ENCODE measurements around the gene MATN3.

Gene MATN3

GRCh38 chr2:20035955-20036666, 23.6 kb upstream of the MATN3 start:
- DNase-seq (ENCODE audit: low read depth), result no peak

- DNase-seq (ENCODE audit: low read depth), result no peak
These were observed 22.4 kb upstream of the MATN3 start for GRCh38 chr2:20034821-20035220.

DNA sequence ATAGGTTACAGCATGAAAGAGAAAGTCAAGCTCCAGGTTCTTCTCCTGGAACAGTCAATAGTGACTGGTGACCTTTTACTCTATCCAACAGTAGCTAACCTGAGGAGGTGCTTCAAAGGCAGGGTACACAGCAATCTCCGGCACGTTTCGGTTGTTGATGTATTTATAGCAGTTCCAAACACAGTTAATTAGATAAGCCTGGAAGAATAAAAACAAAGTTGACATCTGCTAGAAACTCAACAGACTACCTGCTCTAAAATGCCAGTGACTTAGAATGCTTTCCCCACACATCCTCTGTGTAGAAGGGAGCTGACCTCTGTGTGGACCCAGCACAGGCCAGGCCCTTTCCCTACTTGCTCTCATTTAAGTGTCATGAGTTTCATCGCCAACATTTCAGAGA, 21.8 kb upstream of the MATN3 start:
- no peak for DNase-seq (ENCODE audit: low read depth)

- DNase-seq (ENCODE audit: low read depth), result no peak
These were observed 20.9 kb upstream of the MATN3 start for GRCh38 chr2:20033322-20033721.

DNA sequence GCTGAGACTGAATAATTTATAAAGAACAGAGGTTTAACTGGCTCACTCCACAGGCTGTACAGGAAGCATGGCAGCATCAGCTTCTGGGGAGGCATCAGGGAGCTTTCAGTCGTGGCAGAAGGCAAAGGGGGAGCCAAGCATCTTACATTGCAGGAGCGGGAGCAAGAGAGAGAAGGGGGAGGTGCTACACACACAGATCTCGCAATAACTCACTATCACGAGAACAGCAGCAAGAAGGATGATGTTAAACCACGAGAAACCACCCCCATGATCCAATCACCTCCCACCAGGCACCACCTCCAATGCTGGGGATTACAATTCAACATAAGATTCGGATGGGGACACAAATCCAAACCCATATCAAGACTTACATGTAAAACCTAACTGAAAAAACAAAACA, 17.8 kb upstream of the MATN3 start:
- no peak for DNase-seq (ENCODE audit: low read depth)

DNA sequence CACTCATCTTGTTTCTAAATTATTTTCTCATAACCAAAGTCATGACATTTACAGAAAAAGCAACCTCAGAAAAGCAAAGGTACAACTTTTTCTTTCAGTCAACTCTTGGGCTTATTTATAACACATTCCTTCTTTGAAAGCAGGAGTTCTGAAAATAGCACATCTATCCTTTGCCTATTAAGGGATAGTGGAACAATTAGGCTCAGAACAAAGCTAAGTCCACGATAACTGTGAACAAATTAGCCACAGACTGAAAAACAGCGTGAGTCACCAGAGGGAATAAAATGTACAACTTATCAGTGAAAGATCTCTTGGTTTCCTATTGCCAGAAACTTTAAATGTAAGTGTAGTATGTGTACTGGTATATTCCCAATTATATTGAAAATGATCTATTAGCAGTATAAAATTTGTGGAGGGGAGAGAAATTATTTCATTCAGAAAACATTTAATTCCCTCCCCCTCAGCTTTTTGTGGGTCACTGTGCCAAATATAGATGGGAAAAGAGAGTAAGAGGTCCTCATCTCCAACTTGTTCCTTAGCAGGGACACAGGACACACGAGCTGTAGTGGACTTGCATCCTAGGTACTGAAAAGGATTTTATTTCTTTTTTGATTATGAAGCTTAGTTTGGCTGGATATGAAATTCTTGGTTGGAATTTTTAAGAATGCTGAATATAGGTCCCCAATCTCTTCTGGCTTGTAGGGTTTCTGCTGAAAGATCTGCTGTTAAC, 15.4 kb upstream of the MATN3 start:
- DNase-seq (ENCODE audit: low read depth), result no peak

- no peak for DNase-seq (ENCODE audit: low read depth)
These were observed 14.8 kb upstream of the MATN3 start for GRCh38 chr2:20027260-20027677.

DNA sequence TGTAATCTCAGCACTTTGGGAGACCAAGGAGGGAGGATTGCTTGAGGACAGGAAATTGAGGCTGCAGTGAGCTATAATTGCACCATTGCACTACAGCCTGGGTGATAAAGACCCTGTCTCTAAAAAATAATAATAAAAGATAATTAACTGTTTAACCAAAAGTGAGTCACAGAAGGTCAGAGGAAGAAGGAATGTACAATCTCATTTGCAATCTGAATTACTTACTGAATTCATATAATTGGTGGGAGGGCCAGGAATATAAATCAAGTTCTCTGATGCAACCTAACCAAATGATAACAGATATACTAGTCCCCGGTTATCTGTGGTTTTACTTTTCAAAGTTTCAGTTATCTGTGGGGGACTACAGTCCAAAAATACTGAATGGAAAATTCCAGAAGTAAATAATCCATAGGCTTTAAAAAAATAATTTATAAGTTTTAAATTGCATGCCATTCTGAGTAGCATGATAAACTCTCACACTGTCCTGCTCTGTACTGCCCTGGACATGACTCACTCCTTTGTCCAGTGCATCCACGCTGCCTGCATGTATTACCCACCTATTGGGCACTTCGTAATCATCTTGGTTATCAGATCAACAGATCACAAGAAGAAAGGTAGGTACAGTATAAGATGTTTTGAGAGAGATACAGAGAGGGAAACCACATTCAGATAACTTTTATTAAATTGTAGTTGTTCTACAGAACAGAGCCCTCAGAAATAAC, 12.8 kb upstream of the MATN3 start:
- DNase-seq (ENCODE audit: low read depth), result no peak

GRCh38 chr2:20023688-20024087, 11.2 kb upstream of the MATN3 start:
- DNase-seq (ENCODE audit: low read depth), result no peak

DNA sequence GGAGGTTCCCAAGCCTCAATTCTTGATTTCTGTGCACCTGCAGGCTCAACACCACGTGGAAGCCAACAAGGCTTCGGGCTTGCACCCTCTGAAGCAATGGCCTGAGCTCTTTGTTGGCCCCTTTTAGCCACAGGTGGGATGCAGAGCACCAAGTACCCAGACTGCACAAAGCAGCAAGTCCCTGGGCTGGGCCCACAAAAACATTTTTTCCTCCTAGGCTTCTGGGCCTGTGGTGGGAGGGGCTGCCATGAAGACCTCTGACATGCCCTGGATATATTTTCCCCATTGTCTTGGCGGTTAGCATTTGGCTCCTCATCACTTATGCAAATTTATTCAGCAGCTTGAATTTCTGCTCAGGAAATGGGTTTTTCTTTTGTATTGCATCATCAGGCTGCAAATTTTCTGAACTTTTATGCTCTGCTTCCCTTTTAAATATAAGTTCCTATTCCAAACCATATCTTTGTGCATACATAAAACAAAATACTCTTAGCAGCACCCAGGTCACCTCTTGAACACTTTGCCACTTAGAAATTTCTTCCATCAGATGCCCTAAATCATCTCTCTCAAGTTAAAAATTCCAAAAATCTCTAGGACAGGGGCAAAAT, 9.0 kb upstream of the MATN3 start:
- no peak for DNase-seq (ENCODE audit: low read depth)

GRCh38 chr2:20019747-20020146, 7.3 kb upstream of the MATN3 start:
- no peak for DNase-seq (ENCODE audit: low read depth)

DNA sequence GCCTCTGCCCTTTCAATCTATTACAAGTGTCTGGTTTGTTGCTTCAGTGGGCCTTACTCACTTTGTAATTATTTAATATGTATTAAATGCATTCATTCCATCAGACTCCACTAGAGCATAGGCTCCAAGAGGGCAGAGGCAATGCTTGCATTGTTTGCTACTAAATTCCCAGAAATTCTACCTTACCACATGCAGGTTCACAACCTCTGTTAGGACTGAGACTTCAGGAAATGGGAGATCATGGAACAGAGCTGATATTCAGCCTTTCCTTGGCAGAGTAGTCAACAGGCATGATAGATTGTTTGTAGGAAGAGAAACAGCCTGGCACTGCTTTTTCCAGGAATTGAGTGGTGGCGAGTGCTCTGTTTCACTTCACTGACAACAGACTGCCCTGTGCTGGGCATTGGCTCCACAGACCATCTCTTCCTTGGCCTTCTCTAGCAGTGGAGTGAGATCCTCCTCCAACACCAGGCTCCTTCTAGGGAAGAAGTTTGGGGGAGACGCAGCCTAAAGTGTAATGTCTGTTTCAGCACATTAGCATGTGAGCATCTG, 6.2 kb upstream of the MATN3 start:
- DNase-seq (ENCODE audit: low read depth), result no peak

DNA sequence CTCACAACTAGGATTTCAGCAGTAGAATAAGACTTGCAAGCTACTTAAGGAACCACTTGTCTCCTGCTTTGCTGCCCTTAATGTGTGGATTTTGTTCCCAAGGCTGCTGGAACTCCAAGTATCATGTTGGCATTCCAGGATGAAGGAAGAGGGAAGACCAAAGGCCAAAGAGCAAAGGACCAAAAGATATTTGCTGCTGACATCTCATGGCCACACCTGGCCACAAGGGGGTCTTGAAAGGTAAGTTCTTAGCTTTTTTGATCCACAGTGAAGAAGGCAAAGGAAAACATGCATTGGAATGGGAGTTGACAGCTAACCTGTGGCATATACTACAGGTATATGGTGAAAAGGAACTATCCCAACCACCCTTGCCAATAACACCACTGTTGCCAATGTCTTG, 3.9 kb upstream of the MATN3 start:
- no peak for DNase-seq (ENCODE audit: low read depth)

DNA sequence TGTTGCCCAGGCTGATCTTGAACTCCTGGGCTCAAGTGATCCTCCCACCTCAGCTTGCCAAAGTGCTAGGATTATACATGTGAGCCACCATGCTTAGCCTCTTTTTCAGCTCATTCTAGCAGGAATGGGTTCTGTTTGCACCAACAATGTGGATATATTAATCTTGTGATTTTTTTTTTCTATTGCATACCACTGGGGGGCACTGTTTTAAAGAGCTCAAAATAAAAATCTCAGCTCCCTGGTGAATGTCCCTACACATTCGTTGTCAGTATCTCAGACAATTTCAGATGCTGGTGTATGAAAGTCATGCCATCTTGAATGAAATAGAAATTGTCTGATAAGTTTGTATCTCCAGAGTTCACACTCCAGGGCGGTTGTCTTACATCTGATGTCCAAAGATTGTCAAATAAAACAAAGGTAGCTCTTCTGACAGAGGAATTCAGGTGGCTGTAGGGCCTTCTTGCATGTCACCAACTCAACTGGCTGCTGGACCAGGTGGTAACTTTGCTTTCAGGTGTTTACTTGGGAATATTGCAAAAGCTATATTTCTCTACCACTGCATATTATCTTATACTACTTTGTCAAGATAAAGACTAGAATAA, 3.1 kb upstream of the MATN3 start:
- peak; percentile 42 for DNase-seq (ENCODE audit: low read depth)

GRCh38 chr2:20013126-20013849, 820 bp upstream of the MATN3 start:
- no peak for DNase-seq (ENCODE audit: low read depth)

GRCh38 chr2:20012032-20012281, 511 bp downstream of the MATN3 start:
- no peak for DNase-seq (ENCODE audit: low read depth)

GRCh38 chr2:20011276-20012031, 1.0 kb downstream of the MATN3 start:
- DNase-seq (ENCODE audit: low read depth), result no peak

- no peak for DNase-seq (ENCODE audit: low read depth)
These were observed 3.8 kb downstream of the MATN3 start for GRCh38 chr2:20008703-20009102.

DNA sequence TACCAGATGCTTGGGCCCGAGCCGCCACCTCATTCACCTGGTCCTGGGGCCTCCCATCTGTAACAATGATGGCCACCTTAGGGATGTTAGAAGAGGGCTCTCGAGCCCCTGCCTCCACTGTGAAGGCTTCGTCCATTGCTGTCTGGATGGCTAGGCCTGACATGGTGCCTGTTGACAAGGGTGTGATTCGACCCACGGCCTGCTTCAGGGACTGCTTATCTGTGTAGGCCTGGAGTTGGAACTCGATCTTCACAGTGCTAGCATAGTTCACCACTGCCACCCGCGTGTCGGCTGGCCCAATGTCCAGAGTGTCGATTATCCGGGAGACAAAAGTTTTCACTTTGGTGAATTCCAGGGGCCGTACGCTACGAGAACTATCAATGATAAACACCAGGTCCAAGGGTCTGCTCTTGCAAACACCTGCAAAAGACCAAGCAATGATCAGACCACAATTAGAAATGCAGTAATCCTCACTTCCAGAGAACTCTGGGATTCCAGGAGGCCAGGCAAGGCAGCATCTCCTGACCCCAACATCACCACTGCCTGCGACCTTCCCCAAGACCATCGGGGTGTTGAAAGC, 6.5 kb downstream of the MATN3 start:
- DNase-seq (ENCODE audit: low read depth), result no peak

GRCh38 chr2:20005067-20005627, 7.3 kb downstream of the MATN3 start:
- no peak for DNase-seq (ENCODE audit: low read depth)
